Activated CD8-positive, alpha-beta T cell treated with anti-CD3 and anti-CD28 coated beads for 36 hours (primary cell): ENCODE results near the gene PFKL. TPM values are rescaled to one million over a fixed set of nuclear protein-coding genes. Genes with fewer than 3 reads are reported as not detected.

Experiments
- ATAC-seq: fragments of 200-7000 bp; cut with Tn5 transposase; one replicate; pipeline ENCODE4 v1.10.0; 2021; ENCODE audit warnings: mild to moderate bottlenecking, moderate library complexity
- CTCF ChIA-PET: fragments of 350-600 bp; sonication (Branson Sonifier 250); formaldehyde crosslinking; loops from one replicate; lab custom pipeline; 2021; ENCODE audit warnings: antibody characterized with exemption; lab: Charles Lee
- POLR2A ChIA-PET: fragments of 350-600 bp; sonication (Branson Sonifier 250); formaldehyde crosslinking; loops from one replicate; lab custom pipeline; 2021; ENCODE audit warnings: antibody characterized with exemption; lab: Charles Lee
- DNase-seq: peaks from one replicate; pipeline ENCODE4 v3.0.0-alpha.2; 2020
- H3K27ac Mint-ChIP-seq: one replicate; pipeline ENCODE4 v1.8.0; 2021; ENCODE audit warnings: mild to moderate bottlenecking, mixed read lengths
- H3K27me3 Mint-ChIP-seq: one replicate; pipeline ENCODE4 v1.8.0; 2021; ENCODE audit warnings: mixed read lengths
- H3K36me3 Mint-ChIP-seq: one replicate; pipeline ENCODE4 v1.8.0; 2021; ENCODE audit warnings: low read depth, mixed read lengths
- H3K4me1 Mint-ChIP-seq: one replicate; pipeline ENCODE4 v1.8.0; 2021; ENCODE audit warnings: low read depth, mixed read lengths
- H3K4me3 Mint-ChIP-seq: one replicate; pipeline ENCODE4 v1.8.0; 2021; ENCODE audit warnings: mild to moderate bottlenecking, moderate library complexity, mixed read lengths
- H3K9me3 Mint-ChIP-seq: one replicate; pipeline ENCODE4 v1.8.0; 2021; ENCODE audit warnings: mixed read lengths
- intact Hi-C: fragments of 100-400 bp; cut with micrococcal nuclease; formaldehyde crosslinking; loops from one replicate; pipeline ENCODE4 v1.10.0; 2022
- total RNA-seq, 2 experiments: library from RNA; stranded (reverse); gene quantifications; one replicate each; pipeline ENCODE4 v1.2.3, GENCODE V29; 2021
- TF ChIP-seq, protein P1 (sequence below): fragments of 200-600 bp; IDR thresholded peaks from one replicate; pipeline ENCODE4 v1.8.0; 2022; ENCODE audit warnings: antibody characterized with exemption, mild to moderate bottlenecking

The PFKL gene
- total RNA-seq, 2 experiments from 2014 or later, result 188 to 200 TPM

DNA sequence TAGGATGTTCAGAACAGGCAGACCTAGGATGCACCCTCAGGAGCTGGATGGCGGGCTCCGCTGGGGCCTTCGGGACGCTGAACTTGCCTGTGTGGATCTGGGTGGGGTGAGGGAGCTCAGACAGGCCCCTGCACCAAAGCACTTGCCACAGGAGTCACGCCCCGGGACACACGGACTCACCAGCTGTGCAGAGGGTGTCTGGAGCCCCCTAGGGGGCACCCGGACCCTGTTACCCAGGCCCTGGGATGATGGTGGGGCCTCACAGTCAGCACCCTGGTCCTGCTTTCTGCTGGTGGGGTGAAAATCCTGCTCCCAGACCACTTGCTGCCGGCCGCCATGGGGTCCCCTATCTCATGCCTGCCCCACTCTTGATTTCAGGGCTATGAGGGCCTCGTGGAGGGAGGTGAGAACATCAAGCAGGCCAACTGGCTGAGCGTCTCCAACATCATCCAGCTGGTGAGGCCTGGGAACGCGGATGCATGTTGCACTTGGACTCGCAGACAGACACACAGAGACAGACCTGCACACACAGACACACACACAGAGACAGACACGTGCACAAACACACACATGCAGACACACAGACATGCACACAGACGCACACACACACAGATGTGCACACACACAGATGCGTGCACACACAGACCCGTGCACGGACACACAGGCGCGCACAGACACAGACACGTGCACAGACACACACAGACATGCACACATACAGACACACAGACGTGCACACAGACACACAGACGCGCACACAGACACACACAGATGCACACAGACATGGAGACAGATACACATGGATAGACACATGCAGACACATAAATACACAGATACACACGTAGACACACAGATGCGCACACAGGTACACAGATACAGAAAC, 11.0 kb downstream of the PFKL start:
- TF ChIP-seq, protein P1, sequence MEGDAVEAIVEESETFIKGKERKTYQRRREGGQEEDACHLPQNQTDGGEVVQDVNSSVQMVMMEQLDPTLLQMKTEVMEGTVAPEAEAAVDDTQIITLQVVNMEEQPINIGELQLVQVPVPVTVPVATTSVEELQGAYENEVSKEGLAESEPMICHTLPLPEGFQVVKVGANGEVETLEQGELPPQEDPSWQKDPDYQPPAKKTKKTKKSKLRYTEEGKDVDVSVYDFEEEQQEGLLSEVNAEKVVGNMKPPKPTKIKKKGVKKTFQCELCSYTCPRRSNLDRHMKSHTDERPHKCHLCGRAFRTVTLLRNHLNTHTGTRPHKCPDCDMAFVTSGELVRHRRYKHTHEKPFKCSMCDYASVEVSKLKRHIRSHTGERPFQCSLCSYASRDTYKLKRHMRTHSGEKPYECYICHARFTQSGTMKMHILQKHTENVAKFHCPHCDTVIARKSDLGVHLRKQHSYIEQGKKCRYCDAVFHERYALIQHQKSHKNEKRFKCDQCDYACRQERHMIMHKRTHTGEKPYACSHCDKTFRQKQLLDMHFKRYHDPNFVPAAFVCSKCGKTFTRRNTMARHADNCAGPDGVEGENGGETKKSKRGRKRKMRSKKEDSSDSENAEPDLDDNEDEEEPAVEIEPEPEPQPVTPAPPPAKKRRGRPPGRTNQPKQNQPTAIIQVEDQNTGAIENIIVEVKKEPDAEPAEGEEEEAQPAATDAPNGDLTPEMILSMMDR, result no peak
- no peak overlapping the region for H3K4me3 Mint-ChIP-seq
- DNase-seq (no peak), ATAC-seq (no peak)
- H3K27me3 Mint-ChIP-seq, result no peaks in the 10 kb centered on the region
- H3K4me1 Mint-ChIP-seq, result peaks cover 2% of the 10 kb centered on the region
- ChIA-PET CTCF (interaction anchor here (1.6 kb wide), 1 partner anchor 10 kb away, joined by 4 read pairs; no protein-coding TSS in a partner anchor), POLR2A (interaction anchor here (1.1 to 1.2 kb wide), 2 partner anchors 13 to 18 kb away, joined by 3 read pairs; no protein-coding TSS in a partner anchor)
- no peak overlapping the region for H3K27ac Mint-ChIP-seq
- no peaks in the 10 kb centered on the region for H3K9me3 Mint-ChIP-seq
- intact Hi-C loops, result no loop called here
- H3K36me3 Mint-ChIP-seq, result peaks cover 9% of the 10 kb centered on the region

DNA sequence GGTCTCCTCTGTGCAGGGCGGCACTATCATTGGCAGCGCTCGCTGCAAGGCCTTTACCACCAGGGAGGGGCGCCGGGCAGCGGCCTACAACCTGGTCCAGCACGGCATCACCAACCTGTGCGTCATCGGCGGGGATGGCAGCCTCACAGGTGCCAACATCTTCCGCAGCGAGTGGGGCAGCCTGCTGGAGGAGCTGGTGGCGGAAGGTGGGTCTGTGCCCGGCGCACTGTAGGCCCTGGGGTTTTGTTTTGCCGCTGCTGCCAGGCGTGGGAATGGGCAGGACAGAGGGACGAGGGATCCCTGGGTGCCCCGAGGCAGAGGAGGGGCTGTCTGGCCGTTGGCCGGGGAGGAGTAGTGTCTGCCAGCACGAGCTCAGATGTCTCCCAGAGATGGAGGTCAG, 12.2 kb downstream of the PFKL start:
- intact Hi-C loops, result no loop called here
- DNase-seq, result no peak
- no peaks in the 10 kb centered on the region for H3K9me3 Mint-ChIP-seq
- no peak overlapping the region for H3K27ac Mint-ChIP-seq
- TF ChIP-seq, protein P1, result no peak
- CTCF ChIA-PET, result no interaction called here
- ATAC-seq, result no peak
- no peak overlapping the region for H3K4me3 Mint-ChIP-seq
- POLR2A ChIA-PET, result no interaction called here
- no peaks in the 10 kb centered on the region for H3K27me3 Mint-ChIP-seq
- H3K4me1 Mint-ChIP-seq, result peaks cover 2% of the 10 kb centered on the region
- H3K36me3 Mint-ChIP-seq, result peaks cover 12% of the 10 kb centered on the region

DNA sequence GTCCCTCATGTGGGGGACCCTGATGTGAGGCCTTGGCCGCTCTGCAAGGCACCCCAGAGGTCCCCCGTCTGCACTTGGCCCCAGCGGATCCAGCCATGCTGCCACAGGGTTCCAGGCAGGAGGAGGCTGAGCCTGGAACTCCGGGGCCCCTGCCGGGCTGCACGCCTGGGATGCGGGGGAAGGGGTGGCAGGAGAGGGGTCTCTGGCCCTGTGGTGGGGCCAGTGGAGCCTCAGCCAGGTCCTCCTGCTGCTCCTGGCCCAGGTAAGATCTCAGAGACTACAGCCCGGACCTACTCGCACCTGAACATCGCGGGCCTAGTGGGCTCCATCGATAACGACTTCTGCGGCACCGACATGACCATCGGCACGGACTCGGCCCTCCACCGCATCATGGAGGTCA, 12.9 kb downstream of the PFKL start:
- peaks cover 2% of the 10 kb centered on the region for H3K4me1 Mint-ChIP-seq

DNA sequence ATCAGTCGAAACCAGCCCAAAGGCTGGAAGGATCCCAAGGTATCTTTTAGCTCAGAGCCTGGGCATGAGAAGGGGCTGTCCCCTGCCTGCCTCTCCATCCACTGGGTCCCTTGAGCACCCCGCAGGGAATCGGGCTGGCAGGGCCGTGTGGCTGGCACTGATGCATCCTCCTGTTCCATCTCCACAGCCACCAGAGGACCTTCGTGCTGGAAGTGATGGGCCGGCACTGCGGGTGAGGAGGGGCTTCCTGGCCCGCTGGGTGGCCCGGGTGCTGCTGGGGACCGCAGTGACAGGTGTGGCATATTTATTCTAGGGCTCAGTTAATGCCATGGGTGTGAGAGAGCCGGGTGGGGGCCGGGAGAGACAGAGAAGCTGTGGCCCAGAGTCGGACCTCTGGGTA, 13.6 kb downstream of the PFKL start:
- TF ChIP-seq, protein P1, result no peak
- no peaks in the 10 kb centered on the region for H3K9me3 Mint-ChIP-seq
- no peaks in the 10 kb centered on the region for H3K4me1 Mint-ChIP-seq
- DNase-seq (no peak), ATAC-seq (no peak)
- intact Hi-C loops, result no loop called here
- ChIA-PET CTCF (no interaction called here), POLR2A (interaction anchor here (1.1 kb wide), 1 partner anchor 15 kb away, joined by 4 read pairs; no protein-coding TSS in a partner anchor)
- no peak overlapping the region for H3K27ac Mint-ChIP-seq
- H3K4me3 Mint-ChIP-seq, result no peak overlapping the region
- H3K36me3 Mint-ChIP-seq, result peaks cover 8% of the 10 kb centered on the region
- no peaks in the 10 kb centered on the region for H3K27me3 Mint-ChIP-seq

More for the DNA sequence above, 12.9 kb downstream of the PFKL start:
- no peaks in the 10 kb centered on the region for H3K9me3 Mint-ChIP-seq
- no peak for ATAC-seq
- TF ChIP-seq, protein P1, result no peak
- ChIA-PET CTCF (no interaction called here), POLR2A (interaction anchor here (1.1 kb wide), 1 partner anchor 16 kb away, joined by 4 read pairs; no protein-coding TSS in a partner anchor)
- no peak overlapping the region for H3K27ac Mint-ChIP-seq
- no peak overlapping the region for H3K4me3 Mint-ChIP-seq
- DNase-seq, result no peak
- intact Hi-C loops, result no loop called here
- peaks cover 9% of the 10 kb centered on the region for H3K36me3 Mint-ChIP-seq
- no peaks in the 10 kb centered on the region for H3K27me3 Mint-ChIP-seq

DNA sequence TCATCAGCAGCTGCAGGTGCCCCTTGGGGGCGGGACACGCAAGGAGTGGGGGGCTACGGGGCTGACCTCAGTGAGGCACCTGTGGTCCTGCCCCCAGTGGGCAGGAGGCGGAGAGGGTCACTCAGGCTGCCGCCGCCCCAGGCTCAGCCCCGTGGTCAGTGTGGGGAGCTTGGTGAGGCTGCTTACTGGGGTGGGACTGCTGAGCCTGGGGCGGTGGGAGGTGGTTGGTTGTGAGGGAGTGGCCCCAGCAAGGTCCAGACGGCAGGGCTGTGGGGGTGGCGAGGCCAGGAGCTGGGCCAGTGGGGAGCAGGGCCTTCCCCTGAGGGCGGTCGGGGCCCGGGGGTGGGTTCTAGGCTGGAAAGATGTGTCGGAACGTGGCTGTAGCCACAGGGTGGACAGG, 14.3 kb downstream of the PFKL start:
- intact Hi-C loops, result no loop called here
- TF ChIP-seq, protein P1, result no peak
- Mint-ChIP-seq H3K27me3 (no peaks in the 10 kb centered on the region), H3K9me3 (no peaks in the 10 kb centered on the region), H3K36me3 (peaks cover 8% of the 10 kb centered on the region), H3K4me1 (no peaks in the 10 kb centered on the region), H3K4me3 (no peak overlapping the region), H3K27ac (no peak overlapping the region)
- ChIA-PET POLR2A (interaction anchor here (1.1 kb wide), 1 partner anchor 17 kb away, joined by 4 read pairs; no protein-coding TSS in a partner anchor), CTCF (no interaction called here)
- no peak for ATAC-seq
- no peak for DNase-seq
